ENCODE results near the gene DPYD. TPM values are rescaled to one million over a fixed set of nuclear protein-coding genes. Genes with fewer than 3 reads are reported as not detected.

Gene DPYD
- 10 to 100 TPM in 4 of 6 donors, 1 to 10 TPM in 2; 5.8 to 24.5 (median 11.4) TPM for total RNA-seq
- 1 to 10 TPM; 2.7 to 3.9 TPM for polyA plus RNA-seq

DNA sequence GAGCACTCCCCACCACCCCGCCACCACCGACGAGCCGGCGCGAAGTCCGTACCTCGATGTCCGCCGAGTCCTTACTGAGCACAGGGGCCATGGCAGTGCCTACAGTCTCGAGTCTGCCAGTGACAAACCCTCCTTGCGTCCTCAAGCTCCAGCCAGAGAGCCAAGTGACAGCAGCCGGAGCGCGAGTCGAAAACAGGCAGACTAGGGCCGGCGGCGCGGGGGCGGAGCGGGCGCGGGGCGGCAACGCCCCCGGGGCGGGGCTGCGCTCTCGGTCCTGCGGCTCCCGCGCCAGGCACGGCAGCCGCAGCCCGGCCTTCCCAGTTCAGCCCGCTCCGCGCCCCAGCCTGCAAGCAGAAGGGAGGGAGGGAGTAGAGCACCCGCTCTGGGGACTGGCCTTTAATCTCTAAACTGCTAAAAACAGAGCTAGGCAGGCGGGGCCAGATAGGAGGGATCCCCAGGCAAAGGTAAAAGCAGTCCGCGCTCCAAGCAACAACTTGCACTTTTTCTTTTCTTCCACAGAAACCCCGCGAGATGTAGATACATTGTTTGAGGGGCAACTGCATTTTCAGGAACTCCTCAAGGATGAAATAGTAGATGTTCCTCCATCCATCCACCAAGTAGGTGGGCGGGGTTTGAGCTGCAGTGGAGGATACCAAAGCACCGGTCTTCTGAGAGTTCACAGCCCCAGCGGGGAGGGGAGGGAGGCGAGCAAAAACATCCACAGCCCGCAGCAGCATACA, at the start of gene DPYD:
TSS of gene DPYD (minus strand) at position 203 of the 740 bp plus-strand sequence. CDS start at position 91, 112 bp downstream.
- Histone ChIP-seq H3K36me3 (no peaks in the 10 kb centered on the region), H3K4me3 (peak within 1 kb of the TSS; percentile 33 to 77 (median 66)), H3K4me1 (peaks cover 0 to 3% (median 0%) of the 10 kb centered on the region in 3 donors), H3K9me3 (no peaks in the 10 kb centered on the region), H3K27ac (peak within 1 kb of the TSS; percentile 77 to 93 (median 86)), H3K27me3 (no peaks in the 10 kb centered on the region)
- TF ChIP-seq, protein P1, sequence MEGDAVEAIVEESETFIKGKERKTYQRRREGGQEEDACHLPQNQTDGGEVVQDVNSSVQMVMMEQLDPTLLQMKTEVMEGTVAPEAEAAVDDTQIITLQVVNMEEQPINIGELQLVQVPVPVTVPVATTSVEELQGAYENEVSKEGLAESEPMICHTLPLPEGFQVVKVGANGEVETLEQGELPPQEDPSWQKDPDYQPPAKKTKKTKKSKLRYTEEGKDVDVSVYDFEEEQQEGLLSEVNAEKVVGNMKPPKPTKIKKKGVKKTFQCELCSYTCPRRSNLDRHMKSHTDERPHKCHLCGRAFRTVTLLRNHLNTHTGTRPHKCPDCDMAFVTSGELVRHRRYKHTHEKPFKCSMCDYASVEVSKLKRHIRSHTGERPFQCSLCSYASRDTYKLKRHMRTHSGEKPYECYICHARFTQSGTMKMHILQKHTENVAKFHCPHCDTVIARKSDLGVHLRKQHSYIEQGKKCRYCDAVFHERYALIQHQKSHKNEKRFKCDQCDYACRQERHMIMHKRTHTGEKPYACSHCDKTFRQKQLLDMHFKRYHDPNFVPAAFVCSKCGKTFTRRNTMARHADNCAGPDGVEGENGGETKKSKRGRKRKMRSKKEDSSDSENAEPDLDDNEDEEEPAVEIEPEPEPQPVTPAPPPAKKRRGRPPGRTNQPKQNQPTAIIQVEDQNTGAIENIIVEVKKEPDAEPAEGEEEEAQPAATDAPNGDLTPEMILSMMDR (IDR thresholded peaks at IDR 0.05) = no peak
- ATAC-seq (peak; percentile 94 to 98 (median 98)), DNase-seq (peak; percentile 83 to 93 (median 88)), FAIRE-seq (peak; percentile 51)
- WGBS, 2 donors = 0 to 1% methylated on average over 37 to 50 of the region's 50 CpGs
- intact Hi-C loops (cut with DNase I) = no loop called here

GRCh38 chr1:97960470-97960869, 39.6 kb upstream of the DPYD start:
- ATAC-seq (no peak), FAIRE-seq (no peak)

DNA sequence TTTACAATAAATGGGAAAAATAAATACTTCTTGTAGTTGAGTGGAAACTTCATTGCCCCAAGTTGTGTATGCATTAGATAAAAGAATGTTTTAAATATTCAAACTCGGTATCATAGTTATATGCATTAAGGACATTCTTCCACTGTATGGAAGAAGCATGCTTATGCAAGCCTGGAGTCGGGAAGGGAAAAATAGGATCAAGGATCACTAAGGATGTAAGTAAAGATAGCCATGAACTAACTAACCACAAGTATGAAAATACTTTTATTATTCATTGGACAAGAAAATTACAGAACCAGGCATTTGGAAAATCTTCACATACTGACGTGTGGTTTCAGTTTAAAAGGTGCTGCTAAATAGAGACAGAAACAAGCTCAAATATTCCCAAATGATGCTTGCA, 26.9 kb upstream of the DPYD start:
- no peaks in the 10 kb centered on the region for H3K36me3 ChIP-seq
- no peak for ATAC-seq
- no peaks in the 10 kb centered on the region for H3K4me1 ChIP-seq
- no peak for FAIRE-seq
- 59 to 71% methylated on average over 3 of the region's 3 CpGs for WGBS, 2 donors
- no peak for DNase-seq
- intact Hi-C loops (cut with DNase I) = no loop called here
- no peak overlapping the region for H3K27ac ChIP-seq
- H3K9me3 ChIP-seq = no peaks in the 10 kb centered on the region
- H3K4me3 ChIP-seq = no peak overlapping the region
- H3K27me3 ChIP-seq = peaks cover 0 to 4% (median 0%) of the 10 kb centered on the region in 4 donors
- TF ChIP-seq, protein P1 (IDR thresholded peaks at IDR 0.05) = no peak

More at GRCh38 chr1:97960470-97960869, 39.6 kb upstream of the DPYD start:
- intact Hi-C loops (cut with DNase I) = no loop called here
- DNase-seq = no peak
- peaks cover 0 to 6% (median 3%) of the 10 kb centered on the region in 4 donors for H3K27me3 ChIP-seq
- TF ChIP-seq, protein P1 (IDR thresholded peaks at IDR 0.05) = no peak
- H3K4me1 ChIP-seq = no peaks in the 10 kb centered on the region
- no peaks in the 10 kb centered on the region for H3K36me3 ChIP-seq
- H3K9me3 ChIP-seq = no peaks in the 10 kb centered on the region
- no peak overlapping the region for H3K27ac ChIP-seq
- H3K4me3 ChIP-seq = no peak overlapping the region

DNA sequence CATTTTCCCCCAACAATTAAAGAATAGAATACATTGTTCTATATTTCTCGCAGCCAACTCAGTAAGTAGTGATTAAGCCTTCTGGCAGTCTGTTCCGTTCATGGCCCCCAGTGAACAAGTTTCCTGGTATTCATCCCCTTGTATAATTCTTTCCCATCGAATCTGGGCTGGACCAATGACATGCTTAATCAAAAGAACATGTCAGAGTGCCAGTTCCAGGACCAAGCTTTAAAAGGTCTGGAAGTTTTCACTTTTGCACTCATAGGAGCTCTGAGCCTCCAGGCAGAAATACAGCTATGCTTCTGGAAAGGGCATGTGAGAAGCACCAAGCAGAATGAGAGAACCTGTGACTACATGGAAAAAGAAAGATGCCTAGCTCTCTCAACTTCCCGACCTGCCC, 22.5 kb upstream of the DPYD start:
- no peak for DNase-seq
- TF ChIP-seq, protein P1 (IDR thresholded peaks at IDR 0.05) = no peak
- Histone ChIP-seq H3K27ac (no peak overlapping the region), H3K27me3 (no peaks in the 10 kb centered on the region), H3K4me1 (no peaks in the 10 kb centered on the region), H3K9me3 (no peaks in the 10 kb centered on the region), H3K4me3 (no peak overlapping the region), H3K36me3 (no peaks in the 10 kb centered on the region)
- 32 to 34% methylated on average over 4 of the region's 4 CpGs for WGBS, 2 donors
- FAIRE-seq = no peak
- intact Hi-C loops (cut with DNase I) = no loop called here
- ATAC-seq = no peak

Measured in pancreas (tissue), 10 donors.